SK-N-SH (cell line): ENCODE data around the gene LRRC72. TPM values are rescaled to one million over a fixed set of nuclear protein-coding genes. Genes with fewer than 3 reads are reported as not detected.

ENCODE experiments used
- CTCF ChIA-PET: fragments of 300-600, 350-600 bp; formaldehyde crosslinking; extraction: SDS; loops from one replicate; lab custom pipeline; 2021; lab: Yijun Ruan, JAX
- POLR2A ChIA-PET: fragments of 350-600 bp; sonication (Branson Sonifier 250); formaldehyde crosslinking; extraction: SDS; loops from one replicate; lab custom pipeline; 2020; ENCODE audit warnings: antibody characterized with exemption, inconsistent platforms; lab: Yijun Ruan, JAX
- DNase-seq: peaks from one replicate; pipeline ENCODE4 v3.0.0; 2012
- H2AFZ ChIP-seq: fragments of 200-600 bp; sonication (generic); 2 replicates; pipeline ENCODE4 v1.8.1; 2016; ENCODE audit warnings: antibody characterized with exemption, mild to moderate bottlenecking, low read depth
- H3F3A ChIP-seq: fragments of 200-600 bp; sonication (generic); replicated peaks from 2 replicates; pipeline ENCODE3; 2016; ENCODE audit warnings: antibody characterized with exemption, mild to moderate bottlenecking; ENCODE audit not compliant: insufficient read depth
- H3K27ac ChIP-seq, 2 experiments: fragments of 200-500 bp in 1 of 2; fragments of 200-600 bp in 1 of 2; sonication (Bioruptor generic) in 1 of 2; sonication (generic), shearing (Covaris generic) in 1 of 2; 2 replicates each; pipeline versions ENCODE4 v1.5.1 to v1.6.1; 2014 to 2016; ENCODE audit warnings: low read depth in 2 of 2, inconsistent platforms in 1 of 2, low read length in 1 of 2, mild to moderate bottlenecking in 1 of 2, mixed read lengths in 1 of 2
- H3K27me3 ChIP-seq: fragments of 200-600 bp; sonication (generic), shearing (Covaris generic); 2 replicates; pipeline ENCODE4 v1.6.1; 2016; ENCODE audit warnings: mixed run types; ENCODE audit not compliant: insufficient read depth
- H3K36me3 ChIP-seq, 2 experiments: fragments of 200-500 bp in 1 of 2; fragments of 200-600 bp in 1 of 2; sonication (Bioruptor generic) in 1 of 2; sonication (generic) in 1 of 2; replicated peaks in 1 of 2; 2 replicates each; pipeline versions ENCODE3 to v1.5.1; 2014 to 2016; ENCODE audit warnings: low read length in 1 of 2, mild to moderate bottlenecking in 1 of 2; ENCODE audit not compliant: insufficient read depth in 2 of 2, control insufficient read depth in 1 of 2
- H3K4me1 ChIP-seq, 2 experiments: fragments of 200-500 bp in 1 of 2; fragments of 200-600 bp in 1 of 2; sonication (Bioruptor generic) in 1 of 2; sonication (generic), shearing (Covaris generic) in 1 of 2; 2 replicates each; pipeline versions ENCODE4 v1.5.1 to v1.6.1; 2014 to 2016; ENCODE audit warnings: low read depth in 1 of 2, low read length in 1 of 2, mixed run types in 1 of 2; ENCODE audit not compliant: insufficient read depth in 2 of 2, control insufficient read depth in 1 of 2
- H3K4me2 ChIP-seq: fragments of 200-600 bp; sonication (generic), shearing (Covaris generic); 2 replicates; pipeline ENCODE4 v1.6.1; 2017; ENCODE audit warnings: mixed run types
- H3K4me3 ChIP-seq, 2 experiments: fragments of 200-500 bp in 1 of 2; fragments of 200-600 bp in 1 of 2; sonication (Bioruptor generic) in 1 of 2; sonication (generic), shearing (Covaris generic) in 1 of 2; 2 replicates each; pipeline versions ENCODE4 v1.5.1 to v1.8.1; 2014 to 2016; ENCODE audit warnings: low read depth in 2 of 2, inconsistent platforms in 1 of 2, low read length in 1 of 2, mild to moderate bottlenecking in 1 of 2, mixed read lengths in 1 of 2, moderate library complexity in 1 of 2
- H3K79me2 ChIP-seq: fragments of 200-600 bp; sonication (generic); 2 replicates; pipeline ENCODE4 v1.8.1; 2017; ENCODE audit warnings: mild to moderate bottlenecking; ENCODE audit not compliant: insufficient read depth
- H3K9ac ChIP-seq: fragments of 200-600 bp; sonication (generic); 2 replicates; pipeline ENCODE4 v1.6.1; 2017; ENCODE audit warnings: mixed run types
- H3K9me2 ChIP-seq: fragments of 200-600 bp; sonication (generic); 2 replicates; pipeline ENCODE4 v1.6.1; 2017; ENCODE audit warnings: mixed run types
- H3K9me3 ChIP-seq: fragments of 200-600 bp; sonication (generic); 2 replicates; pipeline ENCODE4 v1.6.1; 2017; ENCODE audit warnings: mixed run types, mild to moderate bottlenecking, moderate library complexity
- H4K20me1 ChIP-seq: fragments of 200-600 bp; sonication (generic); 2 replicates; pipeline ENCODE4 v1.6.1; 2017; ENCODE audit warnings: mild to moderate bottlenecking, mixed run types; ENCODE audit not compliant: insufficient read depth
- CHD2 ChIP-seq: fragments of 150-350 bp; IDR thresholded peaks from 2 replicates; pipeline ENCODE4 v1.6.1; 2018; ENCODE audit warnings: low read length; ENCODE audit not compliant: partially characterized antibody
- EP300 ChIP-seq, 2 experiments: IDR thresholded peaks; 2 replicates each; pipeline versions ENCODE4 v1.4.0 to v1.6.1; 2012; ENCODE audit warnings: borderline replicate concordance in 1 of 2, low read depth in 1 of 2, low read length in 1 of 2
- FOXM1 ChIP-seq: IDR thresholded peaks from 2 replicates; pipeline ENCODE4 v1.4.0; 2012; ENCODE audit warnings: low read depth, mild to moderate bottlenecking
- MAX ChIP-seq: IDR thresholded peaks from 2 replicates; pipeline ENCODE4 v1.4.0; 2012; ENCODE audit warnings: low read depth
- MXI1 ChIP-seq: IDR thresholded peaks from 2 replicates; pipeline ENCODE4 v1.6.1; 2012; ENCODE audit warnings: mild to moderate bottlenecking, low read depth, low read length, improper control_type of control experiment
- NRF1 ChIP-seq: IDR thresholded peaks from 2 replicates; pipeline ENCODE4 v1.6.1; 2012; ENCODE audit warnings: low read depth, mild to moderate bottlenecking, low read length
- POLR2AphosphoS5 ChIP-seq: IDR thresholded peaks from 2 replicates; pipeline ENCODE4 v1.6.1; 2012; ENCODE audit warnings: low read depth, low read length
- RAD21 ChIP-seq: IDR thresholded peaks from 2 replicates; pipeline ENCODE4 v1.6.1; 2012; ENCODE audit warnings: mild to moderate bottlenecking, low read length
- SMC3 ChIP-seq: IDR thresholded peaks from 2 replicates; pipeline ENCODE4 v1.6.1; 2012; ENCODE audit warnings: low read depth, low read length, improper control_type of control experiment
- TEAD4 ChIP-seq: IDR thresholded peaks from 2 replicates; pipeline ENCODE4 v1.4.0; 2012; ENCODE audit warnings: mild to moderate bottlenecking, borderline replicate concordance; ENCODE audit not compliant: insufficient read depth
- WGBS: methylation state at CpG from one replicate; pipeline ENCODE4 v1.1.6; 2017; ENCODE audit warnings: low lambda C conversion rate; 5-methylcytosine and 5-hydroxymethylcytosine counted together
- polyA plus RNA-seq, 3 experiments: library from polyadenylated mRNA; depleted of rRNA; stranded (reverse); fragments of >200 nt; gene quantifications; 2 replicates each; pipeline ENCODE4 v1.2.3, GENCODE V29; 2012
- TF ChIP-seq, protein P1 (sequence below): fragments of 200-600 bp; sonication (generic); IDR thresholded peaks from 2 replicates; pipeline ENCODE4 v1.6.1; 2017; ENCODE audit warnings: antibody characterized with exemption, mild to moderate bottlenecking, moderate library complexity
- TF ChIP-seq, protein P2 (sequence below): IDR thresholded peaks from 2 replicates; pipeline ENCODE4; 2012
- TF ChIP-seq, protein P3 (sequence below): IDR thresholded peaks from 2 replicates; pipeline ENCODE4 v1.6.1; 2012; ENCODE audit warnings: mild to moderate bottlenecking, low read depth, low read length, moderate library complexity

LRRC72 gene
- polyA plus RNA-seq, 1 of the 3 experiments (the other 2 are of a cell fraction), result not detected

GRCh38 chr7:16604054-16604453 is 77.4 kb downstream of the LRRC72 start:
- H3K9ac ChIP-seq, result no peak overlapping the region
- POLR2A ChIA-PET, result no interaction called here
- H3K36me3 ChIP-seq, result peaks cover 52 to 71% of the 10 kb centered on the region in 2 experiments
- H3K9me2 ChIP-seq, result no peaks in the 10 kb centered on the region
- CTCF ChIA-PET, result interaction anchor here (1.4 kb wide), 1 partner anchor 40 kb away, joined by 4 read pairs; no protein-coding TSS in a partner anchor
- H3K4me3 ChIP-seq, result no peak overlapping the region
- WGBS, result 98% methylated on average over 3 of the region's 3 CpGs
- H3K9me3 ChIP-seq, result no peaks in the 10 kb centered on the region
- no peaks in the 10 kb centered on the region for H4K20me1 ChIP-seq
- no peaks in the 10 kb centered on the region; a peak in 1 of 4 replicates for H3K4me1 ChIP-seq
- DNase-seq, result no peak
- TF ChIP-seq, protein P1, sequence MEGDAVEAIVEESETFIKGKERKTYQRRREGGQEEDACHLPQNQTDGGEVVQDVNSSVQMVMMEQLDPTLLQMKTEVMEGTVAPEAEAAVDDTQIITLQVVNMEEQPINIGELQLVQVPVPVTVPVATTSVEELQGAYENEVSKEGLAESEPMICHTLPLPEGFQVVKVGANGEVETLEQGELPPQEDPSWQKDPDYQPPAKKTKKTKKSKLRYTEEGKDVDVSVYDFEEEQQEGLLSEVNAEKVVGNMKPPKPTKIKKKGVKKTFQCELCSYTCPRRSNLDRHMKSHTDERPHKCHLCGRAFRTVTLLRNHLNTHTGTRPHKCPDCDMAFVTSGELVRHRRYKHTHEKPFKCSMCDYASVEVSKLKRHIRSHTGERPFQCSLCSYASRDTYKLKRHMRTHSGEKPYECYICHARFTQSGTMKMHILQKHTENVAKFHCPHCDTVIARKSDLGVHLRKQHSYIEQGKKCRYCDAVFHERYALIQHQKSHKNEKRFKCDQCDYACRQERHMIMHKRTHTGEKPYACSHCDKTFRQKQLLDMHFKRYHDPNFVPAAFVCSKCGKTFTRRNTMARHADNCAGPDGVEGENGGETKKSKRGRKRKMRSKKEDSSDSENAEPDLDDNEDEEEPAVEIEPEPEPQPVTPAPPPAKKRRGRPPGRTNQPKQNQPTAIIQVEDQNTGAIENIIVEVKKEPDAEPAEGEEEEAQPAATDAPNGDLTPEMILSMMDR, result peak; percentile 41
- 0 out of 2 replicates have a peak, but pooled peaks have one; percentile 15 for TF ChIP-seq SMC3
- TF ChIP-seq, protein P2, sequence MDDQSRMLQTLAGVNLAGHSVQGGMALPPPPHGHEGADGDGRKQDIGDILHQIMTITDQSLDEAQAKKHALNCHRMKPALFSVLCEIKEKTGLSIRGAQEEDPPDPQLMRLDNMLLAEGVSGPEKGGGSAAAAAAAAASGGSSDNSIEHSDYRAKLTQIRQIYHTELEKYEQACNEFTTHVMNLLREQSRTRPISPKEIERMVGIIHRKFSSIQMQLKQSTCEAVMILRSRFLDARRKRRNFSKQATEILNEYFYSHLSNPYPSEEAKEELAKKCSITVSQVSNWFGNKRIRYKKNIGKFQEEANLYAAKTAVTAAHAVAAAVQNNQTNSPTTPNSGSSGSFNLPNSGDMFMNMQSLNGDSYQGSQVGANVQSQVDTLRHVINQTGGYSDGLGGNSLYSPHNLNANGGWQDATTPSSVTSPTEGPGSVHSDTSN, result no peak
- no peak for TF ChIP-seq TEAD4
- TF ChIP-seq, protein P3, sequence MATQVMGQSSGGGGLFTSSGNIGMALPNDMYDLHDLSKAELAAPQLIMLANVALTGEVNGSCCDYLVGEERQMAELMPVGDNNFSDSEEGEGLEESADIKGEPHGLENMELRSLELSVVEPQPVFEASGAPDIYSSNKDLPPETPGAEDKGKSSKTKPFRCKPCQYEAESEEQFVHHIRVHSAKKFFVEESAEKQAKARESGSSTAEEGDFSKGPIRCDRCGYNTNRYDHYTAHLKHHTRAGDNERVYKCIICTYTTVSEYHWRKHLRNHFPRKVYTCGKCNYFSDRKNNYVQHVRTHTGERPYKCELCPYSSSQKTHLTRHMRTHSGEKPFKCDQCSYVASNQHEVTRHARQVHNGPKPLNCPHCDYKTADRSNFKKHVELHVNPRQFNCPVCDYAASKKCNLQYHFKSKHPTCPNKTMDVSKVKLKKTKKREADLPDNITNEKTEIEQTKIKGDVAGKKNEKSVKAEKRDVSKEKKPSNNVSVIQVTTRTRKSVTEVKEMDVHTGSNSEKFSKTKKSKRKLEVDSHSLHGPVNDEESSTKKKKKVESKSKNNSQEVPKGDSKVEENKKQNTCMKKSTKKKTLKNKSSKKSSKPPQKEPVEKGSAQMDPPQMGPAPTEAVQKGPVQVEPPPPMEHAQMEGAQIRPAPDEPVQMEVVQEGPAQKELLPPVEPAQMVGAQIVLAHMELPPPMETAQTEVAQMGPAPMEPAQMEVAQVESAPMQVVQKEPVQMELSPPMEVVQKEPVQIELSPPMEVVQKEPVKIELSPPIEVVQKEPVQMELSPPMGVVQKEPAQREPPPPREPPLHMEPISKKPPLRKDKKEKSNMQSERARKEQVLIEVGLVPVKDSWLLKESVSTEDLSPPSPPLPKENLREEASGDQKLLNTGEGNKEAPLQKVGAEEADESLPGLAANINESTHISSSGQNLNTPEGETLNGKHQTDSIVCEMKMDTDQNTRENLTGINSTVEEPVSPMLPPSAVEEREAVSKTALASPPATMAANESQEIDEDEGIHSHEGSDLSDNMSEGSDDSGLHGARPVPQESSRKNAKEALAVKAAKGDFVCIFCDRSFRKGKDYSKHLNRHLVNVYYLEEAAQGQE, result no peak
- no peak for TF ChIP-seq CHD2
- TF ChIP-seq MAX, result no peak
- TF ChIP-seq POLR2AphosphoS5, result no peak
- TF ChIP-seq MXI1, result no peak
- TF ChIP-seq FOXM1, result no peak
- TF ChIP-seq RAD21, result peak; percentile 60
- TF ChIP-seq EP300 (IDR thresholded peaks at IDR 0.05; ENCODE audit: borderline replicate concordance in 1 of 2, low read depth in 1 of 2, low read length in 1 of 2), result no peak
- no peak for TF ChIP-seq NRF1
- H2AFZ ChIP-seq, result no peak overlapping the region
- H3K27me3 ChIP-seq, result no peaks in the 10 kb centered on the region
- no peaks in the 10 kb centered on the region for H3F3A ChIP-seq
- no peak overlapping the region for H3K27ac ChIP-seq
- H3K4me2 ChIP-seq, result no peak overlapping the region
- no peaks in the 10 kb centered on the region for H3K79me2 ChIP-seq
